OCI-LY1 (cell line): ENCODE data around the gene DNAJB14.
A peak's percentile ranks its signal among the peaks of the same experiment; 100 is the strongest.
"Not testable (repeated sequence)": the region's sequence is repeated elsewhere in the genome, so short reads cannot be mapped to it uniquely, and the experiment has no call there.

ENCODE experiments used
- H2AFZ ChIP-seq: fragments of 200-600 bp; sonication (generic), shearing (Covaris generic); 2 replicates; pipeline ENCODE4 v1.6.0; 2014; ENCODE audit warnings: antibody characterized with exemption, mild to moderate bottlenecking, low read length
- H3F3A ChIP-seq: fragments of 200-600 bp; sonication (generic), shearing (Covaris generic); 2 replicates; pipeline ENCODE4 v1.6.0; 2014; ENCODE audit warnings: mild to moderate bottlenecking, antibody characterized with exemption, low read length, moderate library complexity; ENCODE audit not compliant: insufficient read depth
- H3K27ac ChIP-seq: fragments of 200-600 bp; sonication (generic); 2 replicates; pipeline ENCODE4 v1.5.1; 2014; ENCODE audit warnings: low read length, mixed run types, mild to moderate bottlenecking, low read depth; ENCODE audit not compliant: poor library complexity, severe bottlenecking
- H3K27me3 ChIP-seq: fragments of 200-600 bp; sonication (generic); 2 replicates; pipeline ENCODE4 v1.6.0; 2014; ENCODE audit warnings: antibody characterized with exemption, mild to moderate bottlenecking, low read length, moderate library complexity; ENCODE audit not compliant: insufficient read depth
- H3K36me3 ChIP-seq: fragments of 200-600 bp; sonication (generic); 2 replicates; pipeline ENCODE4 v1.6.1; 2014; ENCODE audit warnings: mild to moderate bottlenecking, antibody characterized with exemption, low read length, moderate library complexity, mixed read lengths; ENCODE audit not compliant: insufficient read depth
- H3K4me1 ChIP-seq: fragments of 200-600 bp; sonication (generic); 2 replicates; pipeline ENCODE4 v1.5.1; 2014; ENCODE audit warnings: mild to moderate bottlenecking, low read length, moderate library complexity; ENCODE audit not compliant: insufficient read depth, severe bottlenecking
- H3K4me2 ChIP-seq: fragments of 200-600 bp; sonication (generic), shearing (Covaris generic); 2 replicates; pipeline ENCODE4 v1.6.1; 2014; ENCODE audit warnings: low read length
- H3K4me3 ChIP-seq: fragments of 200-600 bp; sonication (generic); 2 replicates; pipeline ENCODE4 v1.5.1; 2014; ENCODE audit warnings: low read length, low read depth, mild to moderate bottlenecking, mixed read lengths; ENCODE audit not compliant: poor library complexity, severe bottlenecking
- H3K79me2 ChIP-seq: fragments of 200-600 bp; shearing (Covaris generic); 2 replicates; pipeline ENCODE4 v1.6.1; 2016; ENCODE audit warnings: mixed run types, low read length, mixed read lengths; ENCODE audit not compliant: insufficient read depth
- H3K9ac ChIP-seq: fragments of 200-600 bp; sonication (generic), shearing (Covaris generic); 2 replicates; pipeline ENCODE4 v1.6.1; 2014; ENCODE audit warnings: mild to moderate bottlenecking, low read length, mixed read lengths
- H3K9me2 ChIP-seq: fragments of 200-600 bp; sonication (generic), shearing (Covaris generic); 2 replicates; pipeline ENCODE4 v1.6.1; 2014; ENCODE audit warnings: low read depth, mild to moderate bottlenecking, low read length, mixed read lengths
- H3K9me3 ChIP-seq: fragments of 200-600 bp; shearing (Covaris generic); 2 replicates; pipeline ENCODE4 v1.6.1; 2014; ENCODE audit warnings: low read length, mixed read lengths
- H4K20me1 ChIP-seq: fragments of 200-600 bp; sonication (generic), shearing (Covaris generic); 2 replicates; pipeline ENCODE4 v1.6.0; 2016; ENCODE audit warnings: mild to moderate bottlenecking, low read length; ENCODE audit not compliant: insufficient read depth
- CTCF ChIP-seq: fragments of 200-600 bp; sonication (generic), shearing (Covaris generic); IDR thresholded peaks from 2 replicates; pipeline ENCODE4 v1.5.1; 2017; ENCODE audit warnings: mild to moderate bottlenecking, antibody characterized with exemption, low read length, moderate library complexity, mixed read lengths
- EZH2 ChIP-seq: fragments of 200-600 bp; sonication (generic), shearing (Covaris generic); IDR thresholded peaks from 2 replicates; pipeline ENCODE4 v1.8.0; 2017; ENCODE audit warnings: borderline replicate concordance, mixed run types, mild to moderate bottlenecking, antibody characterized with exemption, low read length, moderate library complexity, mixed read lengths

Gene DNAJB14

GRCh38 chr4:99960648-99961047 lies 14.2 kb upstream of the DNAJB14 start:
- Histone ChIP-seq H3K9ac (no peak overlapping the region), H3K9me2 (no peaks in the 10 kb centered on the region), H3K27me3 (no peaks in the 10 kb centered on the region), H3F3A (no peaks in the 10 kb centered on the region), H4K20me1 (no peaks in the 10 kb centered on the region), H2AFZ (no peak overlapping the region), H3K4me2 (no peak overlapping the region), H3K27ac (no peak overlapping the region), H3K4me3 (no peak overlapping the region), H3K9me3 (no peaks in the 10 kb centered on the region), H3K4me1 (no peaks in the 10 kb centered on the region), H3K79me2 (no peaks in the 10 kb centered on the region), H3K36me3 (no peaks in the 10 kb centered on the region)
- no peak for TF ChIP-seq CTCF
- no peak for TF ChIP-seq EZH2

GRCh38 chr4:99958207-99958606 lies 11.8 kb upstream of the DNAJB14 start:
- not testable (repeated sequence) for H3K36me3 ChIP-seq, H3K9me3 ChIP-seq, H3F3A ChIP-seq, H4K20me1 ChIP-seq, H3K4me3 ChIP-seq, H3K9ac ChIP-seq, H3K27me3 ChIP-seq, H3K9me2 ChIP-seq, H3K4me2 ChIP-seq, H2AFZ ChIP-seq, H3K4me1 ChIP-seq, H3K79me2 ChIP-seq, H3K27ac ChIP-seq

- Histone ChIP-seq H3K4me3 (peak overlapping the region; percentile 99), H2AFZ (peak overlapping the region; percentile 56; the same call in 1 of the 2 replicates), H3K9me3 (no peaks in the 10 kb centered on the region), H3F3A (peaks cover 10% of the 10 kb centered on the region), H4K20me1 (no peaks in the 10 kb centered on the region), H3K27ac (peak overlapping the region; percentile 38), H3K9ac (peak overlapping the region; percentile 89), H3K4me1 (peaks cover 32% of the 10 kb centered on the region), H3K4me2 (peak overlapping the region; percentile 96), H3K9me2 (no peaks in the 10 kb centered on the region), H3K27me3 (no peaks in the 10 kb centered on the region), H3K36me3 (peaks cover 25% of the 10 kb centered on the region), H3K79me2 (peaks cover 13% of the 10 kb centered on the region)
- no peak for TF ChIP-seq CTCF
- no peak for TF ChIP-seq EZH2
Observed at GRCh38 chr4:99950913-99951254, 4.5 kb upstream of the DNAJB14 start.
